WTC11 (cell line): ENCODE measurements around the gene SNX32. TPM values are rescaled to one million over a fixed set of nuclear protein-coding genes. Genes with fewer than 3 reads are reported as not detected.

Experiments
- ATAC-seq: fragments of 200-7000 bp; cut with Tn5 transposase; 2 replicates; pipeline ENCODE4 v1.10.0; 2021; ENCODE audit warnings: mild to moderate bottlenecking, moderate library complexity
- CTCF ChIA-PET: fragments of 300-600 bp; sonication (Branson Sonifier 250); formaldehyde crosslinking; loops from one replicate; lab custom pipeline; 2021; ENCODE audit warnings: antibody characterized with exemption; lab: Charles Lee
- POLR2A ChIA-PET: fragments of 350-600 bp; sonication (Branson Sonifier 250); formaldehyde crosslinking; loops from one replicate; lab custom pipeline; 2021; ENCODE audit warnings: antibody characterized with exemption; lab: Charles Lee
- DNase-seq: peaks from one replicate; pipeline ENCODE4 v3.0.0; 2021; ENCODE audit warnings: low spot score
- H3K27ac Mint-ChIP-seq: 2 replicates; pipeline ENCODE4 v1.8.0; 2021; ENCODE audit warnings: mixed read lengths
- H3K27me3 Mint-ChIP-seq: 2 replicates; pipeline ENCODE4 v1.8.0; 2021; ENCODE audit warnings: low read depth, mild to moderate bottlenecking, moderate library complexity, mixed read lengths
- H3K36me3 Mint-ChIP-seq: 2 replicates; pipeline ENCODE4 v1.8.0; 2021; ENCODE audit warnings: mixed read lengths
- H3K4me1 Mint-ChIP-seq: 2 replicates; pipeline ENCODE4 v1.8.0; 2022; ENCODE audit warnings: mixed read lengths
- H3K4me3 Mint-ChIP-seq: 2 replicates; pipeline ENCODE4 v1.8.0; 2021; ENCODE audit warnings: mild to moderate bottlenecking, moderate library complexity, mixed read lengths
- H3K9me3 Mint-ChIP-seq: 2 replicates; pipeline ENCODE4 v1.8.0; 2021; ENCODE audit warnings: mixed read lengths
- ATF3 ChIP-seq: sonication (generic); formaldehyde crosslinking; conservative IDR thresholded peaks from 2 replicates; pipeline ENCODE4 v1.8.1; 2022; ENCODE audit warnings: mild to moderate bottlenecking, missing genetic modification reagents
- ESRRA ChIP-seq: sonication (generic); formaldehyde crosslinking; IDR thresholded peaks from 2 replicates; pipeline ENCODE4 v1.8.1; 2022; ENCODE audit warnings: mild to moderate bottlenecking, missing genetic modification reagents, borderline replicate concordance
- GABPB1 ChIP-seq: sonication (generic); formaldehyde crosslinking; IDR thresholded peaks from 2 replicates; pipeline ENCODE4 v1.8.1; 2023; ENCODE audit warnings: mild to moderate bottlenecking, missing genetic modification reagents
- GRHL2 ChIP-seq: fragments of 250-450 bp; sonication (Bioruptor Pico); IDR thresholded peaks from 2 replicates; pipeline ENCODE4 v1.8.0; 2022; ENCODE audit warnings: mild to moderate bottlenecking, moderate library complexity; ENCODE audit not compliant: insufficient replicate concordance, severe bottlenecking
- HMGA2 ChIP-seq: fragments of 250-450 bp; sonication (Bioruptor Pico); IDR thresholded peaks from 2 replicates; pipeline ENCODE4 v1.4.0; 2021; ENCODE audit warnings: mild to moderate bottlenecking, moderate library complexity
- HMGXB4 ChIP-seq: sonication (generic); formaldehyde crosslinking; IDR thresholded peaks from 2 replicates; pipeline ENCODE4 v1.8.1; 2023; ENCODE audit warnings: mild to moderate bottlenecking, moderate library complexity, missing genetic modification reagents
- IRF1 ChIP-seq: sonication (generic); formaldehyde crosslinking; IDR thresholded peaks from 2 replicates; pipeline ENCODE4 v1.8.0; 2023; ENCODE audit warnings: missing genetic modification reagents
- MLX ChIP-seq: sonication (generic); formaldehyde crosslinking; IDR thresholded peaks from 2 replicates; pipeline ENCODE4 v1.8.1; 2023; ENCODE audit warnings: mild to moderate bottlenecking, missing genetic modification reagents, moderate library complexity
- MXD4 ChIP-seq: fragments of 250-450 bp; sonication (Bioruptor Pico); IDR thresholded peaks from 2 replicates; pipeline ENCODE4 v1.8.0; 2021; ENCODE audit warnings: mild to moderate bottlenecking, moderate library complexity, borderline replicate concordance
- MYBL2 ChIP-seq: sonication (generic); formaldehyde crosslinking; IDR thresholded peaks from 2 replicates; pipeline ENCODE4 v1.8.1; 2023; ENCODE audit warnings: mild to moderate bottlenecking, moderate library complexity, missing genetic modification reagents
- NFE2L1 ChIP-seq: sonication (generic); formaldehyde crosslinking; IDR thresholded peaks from 2 replicates; pipeline ENCODE4 v1.8.1; 2023; ENCODE audit warnings: missing genetic modification reagents
- OVOL2 ChIP-seq: fragments of 250-450 bp; sonication (Bioruptor Pico); IDR thresholded peaks from 2 replicates; pipeline ENCODE4 v1.9.0; 2021; ENCODE audit warnings: mild to moderate bottlenecking, borderline replicate concordance
- RELA ChIP-seq: sonication (generic); formaldehyde crosslinking; IDR thresholded peaks from 2 replicates; pipeline ENCODE4 v1.8.1; 2022; ENCODE audit warnings: missing genetic modification reagents, mild to moderate bottlenecking, borderline replicate concordance
- SMAD3 ChIP-seq: sonication (generic); formaldehyde crosslinking; IDR thresholded peaks from 2 replicates; pipeline ENCODE4 v1.8.0; 2022; ENCODE audit warnings: missing genetic modification reagents, mild to moderate bottlenecking, borderline replicate concordance
- SP1 ChIP-seq: sonication (generic); formaldehyde crosslinking; conservative IDR thresholded peaks from 2 replicates; pipeline ENCODE4 v1.8.1; 2022; ENCODE audit warnings: missing genetic modification reagents
- TCF7 ChIP-seq: sonication (generic); formaldehyde crosslinking; IDR thresholded peaks from 2 replicates; pipeline ENCODE4 v1.8.0; 2022; ENCODE audit warnings: mild to moderate bottlenecking, low read depth, missing genetic modification reagents, moderate library complexity
- TEAD4 ChIP-seq: sonication (generic); formaldehyde crosslinking; IDR thresholded peaks from 2 replicates; pipeline ENCODE4 v1.8.0; 2022; ENCODE audit warnings: mild to moderate bottlenecking, missing genetic modification reagents
- ZBTB21 ChIP-seq: sonication (generic); formaldehyde crosslinking; IDR thresholded peaks from 2 replicates; pipeline ENCODE4 v1.8.1; 2023; ENCODE audit warnings: mild to moderate bottlenecking, missing genetic modification reagents, borderline replicate concordance
- ZNF219 ChIP-seq: sonication (generic); formaldehyde crosslinking; IDR thresholded peaks from 2 replicates; pipeline ENCODE4 v1.8.0; 2023; ENCODE audit warnings: missing genetic modification reagents, mild to moderate bottlenecking, borderline replicate concordance
- ZNF232 ChIP-seq: sonication (generic); formaldehyde crosslinking; IDR thresholded peaks from 2 replicates; pipeline ENCODE4 v1.8.0; 2022; ENCODE audit warnings: mild to moderate bottlenecking, missing genetic modification reagents
- ZNF317 ChIP-seq: sonication (generic); formaldehyde crosslinking; IDR thresholded peaks from 2 replicates; pipeline ENCODE4 v1.8.1; 2023; ENCODE audit warnings: low read depth, mild to moderate bottlenecking, moderate library complexity, missing genetic modification reagents, borderline replicate concordance
- ZNF423 ChIP-seq: fragments of 250-450 bp; sonication (Bioruptor Pico); IDR thresholded peaks from 2 replicates; pipeline ENCODE4 v2.1.2; 2022; ENCODE audit warnings: mild to moderate bottlenecking, moderate library complexity
- ZSCAN18 ChIP-seq: fragments of 250-450 bp; sonication (Bioruptor Pico); IDR thresholded peaks from 2 replicates; pipeline ENCODE4 v2.1.2; 2022; ENCODE audit warnings: mild to moderate bottlenecking, moderate library complexity
- total RNA-seq: library from RNA; stranded (reverse); gene quantifications from 3 replicates; pipeline ENCODE4 v1.2.3, GENCODE V29; 2021
- TF ChIP-seq, protein P1 (sequence below): fragments of 200-600 bp; IDR thresholded peaks from 2 replicates; pipeline ENCODE4 v1.8.0; 2022; ENCODE audit warnings: antibody characterized with exemption
- TF ChIP-seq, protein P2 (sequence below): sonication (generic); formaldehyde crosslinking; IDR thresholded peaks from 2 replicates; pipeline ENCODE4 v1.8.0; 2023; ENCODE audit warnings: mild to moderate bottlenecking, missing genetic modification reagents
- TF ChIP-seq, protein P3 (sequence below): fragments of 250-450 bp; sonication (Bioruptor Pico); conservative IDR thresholded peaks from 2 replicates; pipeline ENCODE4 v1.9.0; 2021; ENCODE audit warnings: mild to moderate bottlenecking

SNX32 gene
- total RNA-seq, 1 experiment from 2014 or later = 2.9 TPM

- peak; percentile 87 for DNase-seq
- ChIA-PET POLR2A (interaction anchor here (0.6 to 2.2 kb wide), 4 partner anchors 16 to 33 kb away, joined by 3 to 16 read pairs (median 4); partner anchors contain the start of genes CFL1 and MUS81), CTCF (interaction anchor here (0.5 to 11.9 kb wide), 73 partner anchors 10 to 870 kb away, joined by 3 to 539 read pairs (median 5); partner anchors contain the start of genes AP5B1, ARL2, BANF1 and CFL1)
- no peaks in the 10 kb centered on the region for H3K9me3 Mint-ChIP-seq
- no peak overlapping the region for H3K4me3 Mint-ChIP-seq
- H3K36me3 Mint-ChIP-seq = peaks cover 42% of the 10 kb centered on the region
- ATAC-seq = peak; percentile 32
- H3K4me1 Mint-ChIP-seq = peaks cover 24% of the 10 kb centered on the region
- H3K27me3 Mint-ChIP-seq = peaks cover 8% of the 10 kb centered on the region
- no peak overlapping the region for H3K27ac Mint-ChIP-seq
- peak; percentile 55; the same call in 1 of the 2 replicates for TF ChIP-seq HMGXB4 (CRISPR knock-in tag)
- no peak for TF ChIP-seq ESRRA (CRISPR knock-in tag)
- no peak for TF ChIP-seq ATF3 (CRISPR knock-in tag)
- TF ChIP-seq OVOL2 (CRISPR knock-in tag) = no peak
- peak; percentile 68 for TF ChIP-seq SP1 (CRISPR knock-in tag)
- no peak for TF ChIP-seq HMGA2 (CRISPR knock-in tag)
- no peak for TF ChIP-seq IRF1
- TF ChIP-seq MYBL2 (CRISPR knock-in tag) = 0 out of 2 replicates have a peak, but pooled peaks have one; percentile 21
- TF ChIP-seq, protein P1, sequence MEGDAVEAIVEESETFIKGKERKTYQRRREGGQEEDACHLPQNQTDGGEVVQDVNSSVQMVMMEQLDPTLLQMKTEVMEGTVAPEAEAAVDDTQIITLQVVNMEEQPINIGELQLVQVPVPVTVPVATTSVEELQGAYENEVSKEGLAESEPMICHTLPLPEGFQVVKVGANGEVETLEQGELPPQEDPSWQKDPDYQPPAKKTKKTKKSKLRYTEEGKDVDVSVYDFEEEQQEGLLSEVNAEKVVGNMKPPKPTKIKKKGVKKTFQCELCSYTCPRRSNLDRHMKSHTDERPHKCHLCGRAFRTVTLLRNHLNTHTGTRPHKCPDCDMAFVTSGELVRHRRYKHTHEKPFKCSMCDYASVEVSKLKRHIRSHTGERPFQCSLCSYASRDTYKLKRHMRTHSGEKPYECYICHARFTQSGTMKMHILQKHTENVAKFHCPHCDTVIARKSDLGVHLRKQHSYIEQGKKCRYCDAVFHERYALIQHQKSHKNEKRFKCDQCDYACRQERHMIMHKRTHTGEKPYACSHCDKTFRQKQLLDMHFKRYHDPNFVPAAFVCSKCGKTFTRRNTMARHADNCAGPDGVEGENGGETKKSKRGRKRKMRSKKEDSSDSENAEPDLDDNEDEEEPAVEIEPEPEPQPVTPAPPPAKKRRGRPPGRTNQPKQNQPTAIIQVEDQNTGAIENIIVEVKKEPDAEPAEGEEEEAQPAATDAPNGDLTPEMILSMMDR = peak; percentile 95
- TF ChIP-seq TCF7 (CRISPR knock-in tag) = no peak
- no peak for TF ChIP-seq NFE2L1 (CRISPR knock-in tag)
- TF ChIP-seq SMAD3 = no peak
- TF ChIP-seq, protein P2, sequence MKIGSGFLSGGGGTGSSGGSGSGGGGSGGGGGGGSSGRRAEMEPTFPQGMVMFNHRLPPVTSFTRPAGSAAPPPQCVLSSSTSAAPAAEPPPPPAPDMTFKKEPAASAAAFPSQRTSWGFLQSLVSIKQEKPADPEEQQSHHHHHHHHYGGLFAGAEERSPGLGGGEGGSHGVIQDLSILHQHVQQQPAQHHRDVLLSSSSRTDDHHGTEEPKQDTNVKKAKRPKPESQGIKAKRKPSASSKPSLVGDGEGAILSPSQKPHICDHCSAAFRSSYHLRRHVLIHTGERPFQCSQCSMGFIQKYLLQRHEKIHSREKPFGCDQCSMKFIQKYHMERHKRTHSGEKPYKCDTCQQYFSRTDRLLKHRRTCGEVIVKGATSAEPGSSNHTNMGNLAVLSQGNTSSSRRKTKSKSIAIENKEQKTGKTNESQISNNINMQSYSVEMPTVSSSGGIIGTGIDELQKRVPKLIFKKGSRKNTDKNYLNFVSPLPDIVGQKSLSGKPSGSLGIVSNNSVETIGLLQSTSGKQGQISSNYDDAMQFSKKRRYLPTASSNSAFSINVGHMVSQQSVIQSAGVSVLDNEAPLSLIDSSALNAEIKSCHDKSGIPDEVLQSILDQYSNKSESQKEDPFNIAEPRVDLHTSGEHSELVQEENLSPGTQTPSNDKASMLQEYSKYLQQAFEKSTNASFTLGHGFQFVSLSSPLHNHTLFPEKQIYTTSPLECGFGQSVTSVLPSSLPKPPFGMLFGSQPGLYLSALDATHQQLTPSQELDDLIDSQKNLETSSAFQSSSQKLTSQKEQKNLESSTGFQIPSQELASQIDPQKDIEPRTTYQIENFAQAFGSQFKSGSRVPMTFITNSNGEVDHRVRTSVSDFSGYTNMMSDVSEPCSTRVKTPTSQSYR (CRISPR knock-in tag) = no peak
- no peak for TF ChIP-seq MLX (CRISPR knock-in tag)
- TF ChIP-seq ZNF317 = no peak
- TF ChIP-seq RELA (CRISPR knock-in tag) = no peak
- no peak for TF ChIP-seq GABPB1 (CRISPR knock-in tag)
- TF ChIP-seq, protein P3, sequence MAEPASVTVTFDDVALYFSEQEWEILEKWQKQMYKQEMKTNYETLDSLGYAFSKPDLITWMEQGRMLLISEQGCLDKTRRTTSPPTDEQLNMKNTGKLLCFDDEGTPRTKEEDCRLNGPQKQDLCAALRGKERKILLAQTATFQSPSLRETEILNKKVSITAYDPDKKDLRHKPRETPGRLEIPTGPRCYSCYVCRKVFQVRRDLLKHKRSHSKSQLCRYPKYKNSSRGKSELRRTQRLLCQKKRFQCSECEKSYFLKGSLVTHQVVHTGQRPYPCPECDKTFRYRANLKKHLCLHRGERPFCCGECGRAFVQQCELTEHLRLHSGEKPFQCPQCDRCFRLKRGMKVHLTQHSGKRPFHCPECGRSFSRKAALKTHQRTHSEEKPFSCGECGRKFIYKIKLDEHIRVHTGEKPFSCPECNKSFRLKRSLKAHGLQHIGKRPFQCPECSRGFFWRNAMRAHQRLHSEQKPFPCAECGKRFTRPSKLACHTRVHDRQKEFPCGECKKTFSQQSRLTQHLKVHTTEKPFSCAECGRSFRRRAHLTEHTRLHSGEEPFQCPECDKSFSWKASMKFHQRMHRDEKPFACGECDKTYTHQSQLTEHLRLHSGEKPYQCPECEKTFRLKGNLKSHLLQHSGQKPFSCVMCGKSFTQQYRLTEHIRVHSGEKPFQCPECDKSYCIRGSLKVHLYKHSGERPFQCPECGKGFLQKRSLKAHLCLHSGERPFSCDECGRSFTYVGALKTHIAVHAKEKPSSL (CRISPR knock-in tag) = no peak
- no peak for TF ChIP-seq ZBTB21 (CRISPR knock-in tag)
- TF ChIP-seq ZNF232 (CRISPR knock-in tag) = no peak
- no peak for TF ChIP-seq ZSCAN18
- TF ChIP-seq MXD4 = no peak
- TF ChIP-seq ZNF219 (CRISPR knock-in tag) = no peak
- no peak for TF ChIP-seq ZNF423 (CRISPR knock-in tag)
- no peak for TF ChIP-seq TEAD4 (CRISPR knock-in tag)
- TF ChIP-seq GRHL2 = no peak
Measured at GRCh38 chr11:65884716-65885092, 50.9 kb downstream of the SNX32 start.
